Activated CD8-positive, alpha-beta T cell treated with anti-CD3 and anti-CD28 coated beads, Interleukin-2, amount 10 ng/mL, durations not matched to agents 7 days and 5 days (primary cell): ENCODE measurements around the gene NOX5. TPM values are rescaled to one million over a fixed set of nuclear protein-coding genes. Genes with fewer than 3 reads are reported as not detected.

ENCODE experiments used
- ATAC-seq: fragments of 150-1000 bp; cut with Tn5 transposase; one replicate; pipeline ENCODE4 v1.10.0; 2021; ENCODE audit warnings: moderate library complexity
- CTCF ChIA-PET: fragments of 350-600 bp; sonication (Branson Sonifier 250); formaldehyde crosslinking; loops from one replicate; lab custom pipeline; 2021; ENCODE audit warnings: antibody characterized with exemption; lab: Charles Lee
- POLR2A ChIA-PET: fragments of 350-600 bp; sonication (Branson Sonifier 250); formaldehyde crosslinking; loops from one replicate; lab custom pipeline; 2021; ENCODE audit warnings: antibody characterized with exemption; lab: Charles Lee
- DNase-seq: peaks from one replicate; pipeline ENCODE4 v3.0.0-alpha.2; 2020
- H3K27ac Mint-ChIP-seq: one replicate; pipeline ENCODE4 v1.8.0; 2021; ENCODE audit warnings: mild to moderate bottlenecking, mixed read lengths
- H3K27me3 Mint-ChIP-seq: one replicate; pipeline ENCODE4 v1.8.0; 2021; ENCODE audit warnings: low read depth, mixed read lengths
- H3K36me3 Mint-ChIP-seq: one replicate; pipeline ENCODE4 v1.8.0; 2021; ENCODE audit warnings: low read depth, mixed read lengths
- H3K4me1 Mint-ChIP-seq: one replicate; pipeline ENCODE4 v1.8.0; 2021; ENCODE audit warnings: low read depth, mixed read lengths
- H3K4me3 Mint-ChIP-seq: one replicate; pipeline ENCODE4 v1.8.0; 2021; ENCODE audit warnings: mild to moderate bottlenecking, mixed read lengths
- H3K9me3 Mint-ChIP-seq: one replicate; pipeline ENCODE4 v1.8.0; 2022; ENCODE audit warnings: mixed read lengths; ENCODE audit not compliant: insufficient read depth
- total RNA-seq, 2 experiments: library from RNA; stranded (reverse); gene quantifications; one replicate each; pipeline ENCODE4 v1.2.3, GENCODE V29; 2021

The NOX5 gene
- total RNA-seq, 2 experiments from 2014 or later, result not detected

DNA sequence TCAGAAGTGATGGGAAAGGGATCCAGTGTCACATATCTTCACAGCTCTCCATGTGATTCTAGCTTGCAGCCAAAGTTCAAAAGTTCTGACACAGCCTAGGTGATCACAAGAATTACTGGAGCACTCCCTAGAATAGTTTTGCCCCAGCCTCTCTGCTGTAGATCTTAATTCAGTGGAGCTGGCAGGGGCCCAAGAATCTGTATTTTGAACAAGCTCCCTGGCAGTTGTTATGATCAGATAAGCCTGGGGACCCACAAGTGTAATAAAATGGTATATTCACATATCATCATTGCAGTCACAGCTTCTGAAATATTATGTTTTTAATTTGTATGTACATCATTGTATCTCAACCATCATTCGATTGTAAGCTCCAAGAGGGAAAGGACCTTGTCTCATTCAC is 62.3 kb downstream of the NOX5 start:
- Mint-ChIP-seq H3K9me3 (no peaks in the 10 kb centered on the region), H3K4me1 (no peaks in the 10 kb centered on the region), H3K27ac (no peak overlapping the region), H3K36me3 (no peaks in the 10 kb centered on the region), H3K4me3 (no peak overlapping the region), H3K27me3 (peaks cover 53% of the 10 kb centered on the region)
- ATAC-seq (no peak), DNase-seq (no peak)
- CTCF ChIA-PET, result interaction anchor here (0.9 to 2.1 kb wide), 2 partner anchors 9 to 18 kb away, joined by 4 to 8 read pairs; no protein-coding TSS in a partner anchor
- POLR2A ChIA-PET, result no interaction called here

- H3K4me1 Mint-ChIP-seq, result no peaks in the 10 kb centered on the region
- peaks cover 42% of the 10 kb centered on the region for H3K27me3 Mint-ChIP-seq
- H3K27ac Mint-ChIP-seq, result no peak overlapping the region
- POLR2A ChIA-PET, result no interaction called here
- no peak overlapping the region for H3K4me3 Mint-ChIP-seq
- DNase-seq (no peak), ATAC-seq (no peak)
- H3K36me3 Mint-ChIP-seq, result no peaks in the 10 kb centered on the region
- no peaks in the 10 kb centered on the region for H3K9me3 Mint-ChIP-seq
- CTCF ChIA-PET, result no interaction called here
These were observed 64.1 kb downstream of the NOX5 start for GRCh38 chr15:69078638-69079037.

DNA sequence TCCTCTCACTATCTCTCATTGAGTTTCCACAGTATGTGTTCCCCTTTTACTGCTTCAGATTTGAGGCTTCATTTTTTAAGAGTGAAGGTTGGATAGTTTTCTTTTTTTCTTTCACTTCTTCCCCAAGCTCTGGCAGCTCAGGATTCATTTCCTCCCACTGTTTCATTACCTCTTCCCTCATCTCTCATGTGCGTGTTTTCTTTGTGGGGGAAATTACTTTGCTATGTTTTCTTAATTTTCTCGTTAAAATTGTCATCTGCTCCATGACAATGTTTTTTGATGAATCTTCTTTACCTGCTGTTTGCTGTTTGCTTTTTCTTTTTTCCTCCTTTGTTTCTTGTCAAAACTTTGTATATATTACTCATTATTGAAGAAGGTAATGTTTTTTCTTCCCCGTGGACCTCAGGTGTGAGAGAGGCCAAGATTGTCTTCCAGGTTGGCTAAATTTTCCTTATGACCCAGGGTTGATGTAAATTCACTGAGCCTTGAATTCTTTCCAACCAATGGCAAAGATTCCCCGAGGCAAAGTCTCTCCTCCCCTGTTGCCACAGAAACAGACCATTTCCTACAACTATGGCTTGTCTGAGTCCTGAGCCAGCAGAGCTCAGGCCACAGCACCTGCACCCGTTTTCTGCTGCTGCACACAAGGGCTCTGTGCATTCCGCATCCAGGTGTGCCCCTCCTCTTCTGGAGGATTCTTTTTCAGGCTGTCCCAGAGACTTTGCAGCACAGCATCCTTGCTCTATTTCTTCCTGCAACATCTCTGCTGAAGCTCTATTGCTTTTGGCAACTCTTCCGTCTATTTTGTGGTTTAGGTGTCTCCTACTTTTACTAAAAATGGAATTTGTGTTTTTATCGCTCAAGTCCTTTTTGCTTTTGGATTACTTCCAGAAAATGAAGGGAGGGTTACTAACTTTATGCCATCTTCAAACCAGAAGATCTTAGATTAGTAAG is 66.1 kb downstream of the NOX5 start:
- peaks cover 29% of the 10 kb centered on the region for H3K27me3 Mint-ChIP-seq
- ATAC-seq, result no peak
- no peak for DNase-seq
- H3K36me3 Mint-ChIP-seq, result no peaks in the 10 kb centered on the region
- H3K4me1 Mint-ChIP-seq, result no peaks in the 10 kb centered on the region
- H3K4me3 Mint-ChIP-seq, result no peak overlapping the region
- ChIA-PET POLR2A (no interaction called here), CTCF (no interaction called here)
- H3K9me3 Mint-ChIP-seq, result no peaks in the 10 kb centered on the region
- no peak overlapping the region for H3K27ac Mint-ChIP-seq

- no peaks in the 10 kb centered on the region for H3K4me1 Mint-ChIP-seq
- H3K4me3 Mint-ChIP-seq, result no peak overlapping the region
- no peaks in the 10 kb centered on the region for H3K9me3 Mint-ChIP-seq
- no peak overlapping the region for H3K27ac Mint-ChIP-seq
- DNase-seq (no peak), ATAC-seq (no peak)
- H3K27me3 Mint-ChIP-seq, result peaks cover 26% of the 10 kb centered on the region
- ChIA-PET CTCF (no interaction called here), POLR2A (no interaction called here)
- H3K36me3 Mint-ChIP-seq, result no peaks in the 10 kb centered on the region
These were observed 67.0 kb downstream of the NOX5 start for GRCh38 chr15:69081310-69082004.

DNA sequence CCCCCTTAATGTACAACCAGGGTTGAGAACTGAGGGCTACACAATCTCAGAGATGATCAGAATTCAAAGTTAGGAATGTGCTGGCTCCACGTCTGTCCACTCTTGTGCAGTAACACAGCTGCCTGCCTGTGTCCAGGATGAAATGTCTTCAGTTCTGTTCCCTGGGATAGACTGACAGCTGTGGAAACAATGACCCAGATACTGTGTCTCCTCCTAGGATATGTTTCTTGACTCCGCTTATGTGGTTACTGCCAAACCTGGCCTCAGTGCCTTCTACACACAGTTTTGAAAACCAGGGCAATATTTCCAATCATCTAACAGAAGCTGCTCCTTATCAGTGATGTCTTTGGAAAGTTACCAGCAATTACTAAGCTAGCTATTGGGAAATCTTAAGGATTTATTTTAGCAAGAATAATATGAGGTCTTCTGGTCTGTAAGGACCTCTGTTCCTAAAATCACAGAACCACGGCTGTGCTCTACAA is 67.6 kb downstream of the NOX5 start:
- POLR2A ChIA-PET, result interaction anchor here (0.6 kb wide), 1 partner anchor 90 kb away, joined by 4 read pairs; no protein-coding TSS in a partner anchor
- no peak for DNase-seq
- H3K9me3 Mint-ChIP-seq, result no peaks in the 10 kb centered on the region
- no peak overlapping the region for H3K4me3 Mint-ChIP-seq
- no peaks in the 10 kb centered on the region for H3K36me3 Mint-ChIP-seq
- no peak overlapping the region for H3K27ac Mint-ChIP-seq
- H3K4me1 Mint-ChIP-seq, result no peaks in the 10 kb centered on the region
- CTCF ChIA-PET, result no interaction called here
- no peak for ATAC-seq
- peaks cover 29% of the 10 kb centered on the region for H3K27me3 Mint-ChIP-seq

- Mint-ChIP-seq H3K27ac (no peak overlapping the region), H3K9me3 (no peaks in the 10 kb centered on the region), H3K36me3 (no peaks in the 10 kb centered on the region), H3K4me1 (no peaks in the 10 kb centered on the region), H3K4me3 (no peak overlapping the region), H3K27me3 (peaks cover 33% of the 10 kb centered on the region)
- no peak for DNase-seq
- CTCF ChIA-PET, result no interaction called here
- no peak for ATAC-seq
- POLR2A ChIA-PET, result interaction anchor here (0.6 kb wide), 1 partner anchor 91 kb away, joined by 4 read pairs; no protein-coding TSS in a partner anchor
These were observed 68.1 kb downstream of the NOX5 start for GRCh38 chr15:69082554-69082953.

- no peak for DNase-seq
- Mint-ChIP-seq H3K4me3 (no peak overlapping the region), H3K27ac (no peak overlapping the region), H3K9me3 (no peaks in the 10 kb centered on the region), H3K36me3 (no peaks in the 10 kb centered on the region), H3K27me3 (peaks cover 40% of the 10 kb centered on the region), H3K4me1 (no peaks in the 10 kb centered on the region)
- CTCF ChIA-PET, result no interaction called here
- POLR2A ChIA-PET, result no interaction called here
- no peak for ATAC-seq
These were observed 70.0 kb downstream of the NOX5 start for GRCh38 chr15:69084404-69085030.

DNA sequence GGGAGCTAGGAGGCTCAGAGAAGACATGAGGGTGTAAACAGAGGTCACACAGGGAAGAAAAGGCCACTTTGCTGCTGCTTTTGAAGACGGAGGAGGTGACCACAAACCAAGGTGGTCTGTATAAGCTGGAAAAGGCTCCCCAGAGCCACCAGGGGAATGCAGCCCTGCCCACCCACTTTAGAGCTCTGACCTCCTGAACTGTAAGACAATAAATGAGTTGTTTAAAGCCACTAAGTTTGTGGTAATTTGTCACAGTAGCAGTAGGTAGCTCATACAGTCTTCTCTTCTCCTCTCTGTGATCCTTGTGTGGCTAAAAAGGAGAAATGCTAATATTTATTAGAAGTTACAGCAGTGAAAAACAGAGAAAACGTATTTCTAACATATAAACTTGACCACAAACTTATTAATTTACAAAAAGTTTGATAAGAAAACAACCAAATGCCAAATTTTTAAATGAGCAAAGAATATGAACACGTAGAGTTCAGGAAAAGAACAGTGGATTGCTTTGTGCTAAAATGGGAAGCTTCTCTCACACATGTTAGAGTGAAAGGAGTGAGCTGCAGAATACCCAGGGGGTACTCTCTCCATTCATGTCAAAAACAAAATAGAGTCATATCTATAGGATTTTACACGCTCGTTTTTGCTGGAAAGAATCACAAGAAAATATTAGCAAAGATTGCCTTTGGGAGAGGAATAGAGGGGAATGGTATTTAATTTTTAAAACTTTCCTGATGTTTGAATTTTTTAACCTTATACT is 71.0 kb downstream of the NOX5 start:
- no peak overlapping the region for H3K4me3 Mint-ChIP-seq
- ChIA-PET POLR2A (no interaction called here), CTCF (no interaction called here)
- no peak overlapping the region for H3K27ac Mint-ChIP-seq
- no peaks in the 10 kb centered on the region for H3K9me3 Mint-ChIP-seq
- no peaks in the 10 kb centered on the region for H3K36me3 Mint-ChIP-seq
- DNase-seq, result no peak
- no peaks in the 10 kb centered on the region for H3K4me1 Mint-ChIP-seq
- ATAC-seq, result no peak
- H3K27me3 Mint-ChIP-seq, result peaks cover 37% of the 10 kb centered on the region

DNA sequence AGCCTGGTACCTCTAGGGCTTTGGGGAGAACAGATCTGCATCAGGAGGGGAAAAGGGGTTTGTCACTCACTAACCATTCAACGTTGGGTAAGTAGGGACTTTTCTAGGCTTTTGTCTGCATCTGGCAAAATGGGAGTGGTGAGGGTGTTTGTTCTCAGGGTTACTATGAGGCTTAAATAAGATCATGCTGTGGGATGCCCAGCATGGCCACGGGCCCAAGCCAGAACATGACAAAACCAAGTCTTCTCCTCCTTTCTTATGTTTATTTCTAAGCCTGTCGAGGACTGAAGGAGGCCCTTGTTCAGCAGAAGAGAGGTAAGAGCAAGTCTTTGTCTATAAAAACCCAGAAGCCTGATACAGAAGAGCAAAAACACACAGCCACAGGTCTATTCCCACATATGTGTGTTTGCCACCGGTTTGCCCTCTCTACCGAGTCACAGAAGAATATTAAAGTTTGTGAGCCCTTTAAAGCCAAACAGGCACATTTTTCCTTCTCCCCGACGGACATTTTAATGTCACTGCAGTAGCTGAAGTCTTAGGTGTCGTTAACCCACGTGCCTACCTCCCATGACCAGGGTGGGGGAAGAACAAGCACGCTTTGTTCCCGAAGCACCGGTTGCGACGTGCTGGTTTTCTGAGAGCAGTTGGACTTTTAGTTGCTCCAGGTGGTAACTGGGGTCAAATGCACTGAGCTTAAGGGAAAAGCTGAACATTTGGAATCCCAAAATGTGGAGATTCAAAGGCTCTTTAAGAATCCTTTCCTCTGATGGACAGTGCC is 72.1 kb downstream of the NOX5 start:
- ChIA-PET CTCF (interaction anchor here (0.7 kb wide), 1 partner anchor 46 kb away, joined by 3 read pairs; no protein-coding TSS in a partner anchor), POLR2A (no interaction called here)

DNA sequence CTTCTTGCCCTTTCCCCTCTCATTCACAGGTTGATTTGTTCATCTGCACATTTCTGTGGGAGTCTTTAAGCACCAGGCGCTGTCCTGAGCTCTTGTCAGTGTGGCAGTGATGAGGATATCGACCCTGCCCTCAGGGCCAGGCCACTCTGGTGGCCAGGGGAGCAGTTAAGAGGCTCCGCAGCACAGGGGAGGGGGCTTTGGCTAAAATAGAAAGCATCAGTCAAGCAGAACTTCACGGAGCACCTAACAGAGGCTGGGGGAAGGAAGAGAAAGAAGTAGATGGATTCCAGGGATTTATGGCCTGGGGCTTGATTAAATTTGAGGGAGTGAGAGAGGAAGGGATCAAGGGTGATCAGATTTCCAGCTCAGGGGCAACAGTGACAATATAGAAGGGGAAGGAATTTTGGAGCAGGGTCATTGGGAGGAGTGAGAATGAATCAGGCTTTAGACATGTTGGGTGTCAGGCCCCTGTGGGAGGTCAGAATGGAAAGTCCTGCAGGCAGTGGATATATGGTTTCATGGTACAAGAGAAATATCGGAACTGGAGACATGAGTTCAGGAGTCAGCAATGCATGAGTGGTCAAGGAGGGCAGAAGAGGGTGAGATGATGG is 73.0 kb downstream of the NOX5 start:
- no peak for ATAC-seq
- Mint-ChIP-seq H3K27ac (no peak overlapping the region), H3K27me3 (peaks cover 31% of the 10 kb centered on the region), H3K4me1 (no peaks in the 10 kb centered on the region), H3K4me3 (no peak overlapping the region), H3K36me3 (no peaks in the 10 kb centered on the region), H3K9me3 (no peaks in the 10 kb centered on the region)
- CTCF ChIA-PET, result interaction anchor here (0.7 kb wide), 1 partner anchor 46 kb away, joined by 3 read pairs; no protein-coding TSS in a partner anchor
- POLR2A ChIA-PET, result no interaction called here
- no peak for DNase-seq

More for the DNA sequence above, 72.1 kb downstream of the NOX5 start:
- Mint-ChIP-seq H3K27me3 (peaks cover 30% of the 10 kb centered on the region), H3K4me3 (no peak overlapping the region), H3K36me3 (no peaks in the 10 kb centered on the region), H3K9me3 (no peaks in the 10 kb centered on the region), H3K27ac (no peak overlapping the region), H3K4me1 (no peaks in the 10 kb centered on the region)
- DNase-seq (no peak), ATAC-seq (no peak)
